GM19328 (cell line): ENCODE data around the gene GRAMD1C.

Source experiments
- ATAC-seq: cut with Tn5 transposase; IDR thresholded peaks from one replicate; pipeline ENCODE4 v1.9.1; 2021; ENCODE audit warnings: mild to moderate bottlenecking, moderate library complexity; ENCODE audit not compliant: unreplicated experiment

Gene GRAMD1C

DNA sequence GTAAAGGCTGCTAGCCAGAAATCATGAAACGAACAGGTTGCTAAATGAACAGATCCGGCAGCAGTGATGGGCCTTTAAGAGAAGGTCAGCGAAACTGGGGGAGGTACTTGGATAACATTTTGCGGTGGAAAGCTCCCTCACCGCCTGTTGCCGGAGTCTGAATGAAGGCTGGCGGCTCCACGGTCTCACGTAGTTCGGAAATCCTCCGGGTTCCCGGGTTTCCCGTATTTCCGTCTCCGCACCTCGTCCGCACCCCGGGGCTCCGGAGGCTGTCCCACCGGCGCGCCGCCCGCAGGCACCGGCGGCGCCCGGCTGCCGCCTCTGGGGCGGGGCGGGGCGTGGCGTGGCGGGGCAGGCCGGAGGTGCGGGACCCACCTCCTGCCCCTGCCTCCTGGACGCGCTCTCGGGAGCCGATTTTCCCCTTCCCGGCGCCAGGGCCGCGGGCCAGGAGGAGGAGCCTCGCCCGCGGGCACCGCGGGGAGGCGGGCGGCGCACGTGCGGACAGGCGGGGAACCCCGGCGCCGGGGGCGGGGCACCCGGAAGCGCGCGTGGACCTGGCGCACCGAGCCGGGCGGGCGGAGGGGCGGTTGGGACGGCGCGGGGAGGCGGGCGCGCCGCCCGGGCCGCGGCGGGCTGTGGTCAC lies 108.9 kb downstream of the GRAMD1C start, which contains the start of gene ZDHHC23:
ZDHHC23 (plus strand) TSS at position 642 of the 643 bp plus-strand sequence. CDS start 790 bp downstream, outside the sequence.
- peak; percentile 77 for ATAC-seq

DNA sequence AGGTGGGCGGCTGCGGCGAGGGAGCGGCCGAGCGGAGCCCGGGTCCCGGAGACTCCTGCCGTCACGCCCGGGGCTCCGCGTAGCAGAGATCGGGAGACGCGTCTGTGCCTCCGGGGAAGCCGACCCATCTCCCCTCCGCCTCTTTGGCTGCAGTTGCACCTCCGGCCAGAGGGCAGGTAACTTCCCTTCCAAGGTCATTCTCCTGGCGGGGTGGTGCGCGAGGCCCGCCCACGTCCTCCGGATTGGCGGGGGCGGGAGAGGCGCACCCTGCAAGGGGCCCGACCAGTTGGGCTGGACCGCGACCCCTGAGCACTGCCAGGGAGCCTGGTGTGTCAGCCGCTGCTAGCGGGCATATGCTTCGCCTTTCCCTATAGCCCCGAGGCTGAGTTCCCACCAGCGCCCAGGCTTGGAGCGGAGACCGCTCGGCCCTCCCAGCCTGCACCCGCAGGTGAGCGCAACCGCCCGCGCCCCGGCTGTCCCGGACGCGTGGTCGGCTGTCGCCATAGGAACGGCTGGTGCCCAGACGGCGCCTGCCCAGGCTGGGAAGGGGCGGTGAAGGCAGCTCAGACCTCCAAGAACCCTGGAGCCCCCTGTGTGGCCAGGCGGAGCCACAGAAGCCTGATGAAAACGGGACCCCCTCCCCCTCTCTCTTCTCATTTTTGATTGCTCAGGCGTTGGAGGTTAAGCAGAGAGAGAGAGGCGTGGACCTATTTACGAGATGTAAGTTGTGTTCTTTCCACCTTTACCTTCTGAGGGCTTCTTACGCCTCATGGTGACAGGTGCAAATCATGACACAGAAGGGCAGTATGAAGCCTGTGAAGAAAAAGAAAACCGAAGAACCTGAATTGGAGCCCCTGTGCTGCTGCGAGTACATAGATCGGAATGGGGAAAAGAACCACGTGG lies 109.7 kb downstream of the GRAMD1C start:
- peak; percentile 52 for ATAC-seq

DNA sequence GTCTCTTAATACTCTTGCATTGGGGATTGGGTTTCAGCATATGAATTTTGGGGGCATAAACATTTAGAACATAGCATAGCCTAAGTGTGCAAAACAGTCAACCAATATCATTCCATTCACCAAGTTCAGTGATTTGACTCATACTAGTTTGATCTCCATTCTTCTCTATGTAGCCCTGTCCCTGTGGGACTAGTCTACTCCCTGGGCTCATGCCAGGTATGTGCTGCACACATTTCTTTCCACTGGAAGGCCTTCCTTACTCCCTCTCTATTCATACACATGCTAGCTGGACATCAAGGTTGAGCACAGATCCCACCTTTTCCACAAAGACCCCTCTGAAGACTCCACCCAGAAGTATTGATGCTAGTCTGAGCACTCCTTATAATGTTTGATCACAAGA lies 114.3 kb downstream of the GRAMD1C start:
- ATAC-seq: no peak

DNA sequence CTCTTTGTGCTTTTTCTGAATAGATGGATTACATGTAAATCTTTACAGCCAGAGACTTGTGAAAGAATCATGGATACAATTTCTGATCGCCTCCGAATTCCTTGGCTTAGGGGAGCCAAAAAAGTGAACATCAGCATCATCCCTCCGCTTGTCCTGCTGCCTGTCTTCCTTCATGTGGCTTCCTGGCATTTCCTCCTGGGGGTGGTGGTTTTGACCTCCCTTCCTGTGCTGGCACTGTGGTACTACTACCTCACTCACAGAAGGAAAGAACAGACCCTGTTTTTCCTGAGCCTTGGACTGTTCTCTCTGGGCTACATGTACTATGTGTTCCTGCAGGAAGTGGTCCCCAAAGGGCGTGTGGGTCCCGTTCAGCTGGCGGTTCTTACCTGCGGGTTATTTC lies 115.1 kb downstream of the GRAMD1C start:
- ATAC-seq: no peak

DNA sequence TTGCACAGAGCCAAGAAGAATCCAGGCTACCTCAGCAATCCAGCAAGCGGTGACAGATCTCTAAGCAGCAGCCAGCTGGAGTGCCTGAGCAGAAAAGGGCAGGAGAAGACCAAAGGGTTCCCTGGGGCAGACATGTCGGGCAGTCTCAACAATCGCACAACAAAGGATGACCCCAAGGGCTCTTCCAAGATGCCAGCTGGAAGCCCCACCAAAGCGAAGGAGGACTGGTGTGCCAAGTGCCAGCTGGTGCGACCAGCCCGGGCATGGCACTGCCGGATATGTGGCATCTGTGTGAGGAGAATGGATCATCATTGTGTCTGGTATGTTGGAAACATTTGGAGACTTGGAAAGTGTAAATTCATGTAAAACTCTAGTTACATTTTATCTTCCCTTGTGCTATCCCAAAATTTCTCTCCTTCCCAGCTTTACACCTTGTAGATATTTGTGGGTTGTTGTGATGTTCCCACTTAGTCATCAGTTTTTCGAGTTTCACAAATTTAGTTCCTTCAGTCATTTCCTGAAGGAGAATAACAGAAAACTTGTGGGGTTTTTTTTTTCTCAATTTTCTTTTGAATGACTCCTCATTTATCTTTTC lies 115.6 kb downstream of the GRAMD1C start:
- no peak for ATAC-seq

DNA sequence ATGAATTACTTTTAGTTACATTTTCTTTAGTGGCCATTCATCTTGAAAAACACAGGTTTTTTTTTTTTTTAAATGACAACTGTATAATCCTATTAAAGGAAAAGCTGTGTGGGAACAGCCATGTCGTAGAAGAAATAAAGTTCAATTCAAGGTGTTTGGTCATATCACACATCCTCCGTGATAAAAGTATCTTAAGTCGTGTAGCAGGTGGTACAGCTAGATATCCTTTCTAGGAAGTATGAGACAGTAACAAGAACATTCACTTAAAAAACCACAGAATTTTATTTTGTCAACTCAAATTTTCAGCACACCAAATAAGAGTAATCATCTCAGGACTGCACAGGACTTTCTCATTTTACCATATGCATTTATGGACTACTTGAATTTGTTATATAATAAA lies 125.3 kb downstream of the GRAMD1C start:
- no peak for ATAC-seq

DNA sequence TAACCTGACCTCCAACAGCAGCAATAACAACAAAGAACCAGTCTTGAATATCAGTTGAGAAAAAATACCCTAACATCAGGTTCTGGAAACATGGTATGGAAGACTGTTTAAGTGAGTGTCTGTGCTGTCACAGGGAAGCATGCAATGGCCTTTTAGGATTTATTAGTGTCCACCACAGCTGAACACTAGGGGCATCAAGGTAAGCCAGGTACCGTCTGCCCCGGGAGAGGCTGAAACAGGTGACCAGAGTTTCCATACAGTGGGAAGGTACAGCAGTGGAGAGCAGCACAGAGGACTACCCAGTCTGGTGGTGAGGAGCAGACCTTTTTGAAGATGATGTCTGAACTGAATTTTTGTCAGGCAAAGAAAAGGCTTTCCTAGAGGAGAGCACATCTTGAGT lies 127.6 kb downstream of the GRAMD1C start:
- ATAC-seq: no peak

DNA sequence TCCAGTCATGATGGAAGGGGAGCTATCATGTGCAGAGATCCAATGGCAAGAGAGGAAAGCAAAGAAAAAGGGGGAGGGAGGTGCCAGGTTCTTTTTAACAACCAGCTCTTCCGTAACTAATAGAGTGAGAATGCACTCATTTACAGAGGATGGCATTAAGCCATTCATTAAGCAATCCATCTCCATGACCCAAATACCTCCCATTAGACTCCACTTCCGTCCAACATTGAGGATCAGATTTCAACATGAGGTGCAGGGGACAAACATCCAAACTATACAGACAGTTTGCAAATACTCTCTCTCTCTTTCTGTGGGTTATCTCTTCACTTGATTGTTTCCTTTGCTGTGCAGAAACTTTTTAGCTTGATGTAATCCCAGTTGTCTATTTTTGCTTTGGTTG lies 130.4 kb downstream of the GRAMD1C start:
- no peak for ATAC-seq

DNA sequence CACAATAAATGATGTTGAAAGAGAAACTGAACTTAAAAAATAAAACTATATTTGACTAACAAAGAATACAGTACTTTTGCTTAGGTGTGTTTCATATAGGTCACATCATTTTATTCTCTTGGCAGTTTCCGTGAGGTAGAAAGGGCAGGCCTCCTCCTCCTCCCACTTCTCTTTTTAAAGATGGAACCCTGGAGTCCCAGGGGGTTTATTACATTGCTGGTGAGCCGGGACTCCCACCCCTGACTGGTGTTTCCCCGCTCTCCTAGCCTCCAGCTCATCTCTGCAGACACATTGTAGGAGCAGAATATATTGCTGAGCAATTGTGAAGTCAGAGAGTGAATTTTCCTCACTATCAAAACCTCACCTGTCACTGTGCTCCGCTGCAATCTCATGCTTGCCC lies 139.2 kb downstream of the GRAMD1C start:
- ATAC-seq: no peak

DNA sequence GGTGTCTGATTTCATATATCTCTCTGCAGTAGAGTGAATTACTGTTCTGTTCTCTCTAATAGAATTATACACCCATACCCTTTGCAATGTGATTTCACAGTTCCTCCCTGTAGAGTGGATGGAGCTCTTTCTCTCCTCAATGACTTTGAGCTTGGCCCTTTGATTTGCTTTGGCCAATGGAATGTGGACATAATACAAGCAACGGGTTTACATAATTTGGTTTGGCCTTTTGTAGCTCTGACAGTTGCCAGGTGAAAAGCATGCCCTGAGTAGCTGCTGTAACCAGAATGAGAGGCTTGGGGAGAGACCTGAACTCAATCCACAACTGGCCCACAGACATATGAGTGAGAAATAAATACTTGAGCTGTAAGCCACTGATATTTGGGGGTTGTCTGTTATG lies 141.3 kb downstream of the GRAMD1C start:
- ATAC-seq: no peak

DNA sequence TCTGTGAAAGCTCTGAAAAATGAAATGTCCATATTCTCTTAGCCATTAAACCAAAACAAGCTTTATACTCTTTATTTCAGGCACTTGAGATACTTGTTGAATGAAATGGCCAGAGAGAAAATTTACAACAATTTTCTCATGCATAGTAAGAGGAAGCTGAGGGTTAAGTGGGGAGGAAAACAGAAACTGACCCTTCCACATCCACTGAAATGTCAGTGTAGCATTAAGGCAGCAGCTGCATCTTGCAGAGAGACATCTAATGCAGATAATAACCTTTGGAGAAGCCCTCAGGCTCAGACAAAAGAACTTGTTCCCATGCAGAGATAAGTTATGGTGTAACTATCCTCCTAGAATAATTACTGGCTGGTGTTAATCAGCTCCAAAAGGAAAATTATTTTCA lies 143.2 kb downstream of the GRAMD1C start:
- no peak for ATAC-seq

DNA sequence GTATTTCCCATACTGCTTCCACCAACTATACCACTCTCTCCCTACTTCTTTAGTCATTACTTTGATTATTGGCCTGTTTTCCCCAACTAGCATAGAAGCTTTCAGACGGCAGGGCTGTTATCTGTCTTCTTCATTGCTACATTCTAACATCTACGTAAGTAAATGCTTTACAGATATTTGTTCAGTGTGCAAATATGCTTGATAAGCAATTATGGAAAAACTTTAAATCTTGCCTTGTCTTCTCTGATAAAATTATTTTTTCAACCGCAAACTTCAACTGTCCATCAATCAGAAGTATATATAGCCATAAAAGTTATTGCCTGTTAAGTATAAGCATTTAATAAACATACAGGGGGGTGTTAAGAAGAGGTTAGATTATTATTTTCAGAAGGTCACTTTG lies 145.0 kb downstream of the GRAMD1C start:
- no peak for ATAC-seq

DNA sequence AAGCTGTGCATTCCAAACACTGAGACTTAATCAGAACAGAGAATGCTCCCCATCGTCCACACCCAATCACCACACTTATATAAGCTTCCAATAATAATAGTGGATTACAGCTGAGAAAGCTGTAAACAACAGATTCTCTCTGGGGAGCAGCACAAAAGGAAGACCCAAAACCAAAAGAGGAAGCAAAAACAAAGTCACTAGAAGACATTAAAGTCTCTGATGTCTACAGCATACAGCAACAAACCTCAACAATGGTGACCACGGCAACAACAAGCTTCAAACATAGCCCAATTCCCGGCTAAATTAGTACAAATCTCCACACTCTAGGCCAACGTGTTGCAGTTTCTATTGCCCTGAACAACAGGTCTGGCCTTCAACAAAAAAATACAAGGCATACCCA lies 147.0 kb downstream of the GRAMD1C start:
- ATAC-seq: peak; percentile 77
